HG02759 (cell line): ENCODE measurements around the gene ZC3H7B.
A peak's percentile ranks its signal among the peaks of the same experiment; 100 is the strongest.
"Not testable (repeated sequence)": the region's sequence is repeated elsewhere in the genome, so short reads cannot be mapped to it uniquely, and the experiment has no call there.

Experiments
- ATAC-seq: cut with Tn5 transposase; IDR thresholded peaks from one replicate; pipeline ENCODE4 v1.9.1; 2021; ENCODE audit warnings: mild to moderate bottlenecking, moderate library complexity; ENCODE audit not compliant: unreplicated experiment

Gene ZC3H7B

GRCh38 chr22:41377846-41378245 lies 76.5 kb downstream of the ZC3H7B start:
- ATAC-seq: no peak

GRCh38 chr22:41380993-41381328 lies 79.6 kb downstream of the ZC3H7B start:
- peak; percentile 14 for ATAC-seq

GRCh38 chr22:41381329-41382097 lies 80.2 kb downstream of the ZC3H7B start, which contains the start of gene TEF:
Gene TEF, plus strand, starts transcription at chr22:41381942. Its CDS starts 103 bp downstream, at chr22:41382045.
- peak; percentile 87 for ATAC-seq

GRCh38 chr22:41382098-41382578 lies 80.8 kb downstream of the ZC3H7B start:
- ATAC-seq: peak; percentile 37

- no peak for ATAC-seq
Measured at GRCh38 chr22:41382610-41383009, 81.3 kb downstream of the ZC3H7B start.

- ATAC-seq: no peak
Measured at GRCh38 chr22:41383085-41383484, 81.8 kb downstream of the ZC3H7B start.

GRCh38 chr22:41384128-41384527 lies 82.8 kb downstream of the ZC3H7B start:
- ATAC-seq: no peak

- no peak for ATAC-seq
Measured at GRCh38 chr22:41387341-41387740, 86.0 kb downstream of the ZC3H7B start.

GRCh38 chr22:41394012-41394356 lies 92.7 kb downstream of the ZC3H7B start:
- ATAC-seq: no peak

- no peak for ATAC-seq
Measured at GRCh38 chr22:41395531-41396240, 94.4 kb downstream of the ZC3H7B start.

GRCh38 chr22:41397143-41397811 lies 96.0 kb downstream of the ZC3H7B start:
- no peak for ATAC-seq

- no peak for ATAC-seq
Measured at GRCh38 chr22:41398921-41399320, 97.6 kb downstream of the ZC3H7B start.

- ATAC-seq: no peak
Measured at GRCh38 chr22:41401781-41402648, 100.7 kb downstream of the ZC3H7B start.

- ATAC-seq: not testable (repeated sequence)
Measured at GRCh38 chr22:41402851-41403250, 101.5 kb downstream of the ZC3H7B start.

- peak; percentile 71 for ATAC-seq
Measured at GRCh38 chr22:41403532-41404318, 102.4 kb downstream of the ZC3H7B start.

- peak; percentile 37 for ATAC-seq
Measured at GRCh38 chr22:41405588-41405987, 104.3 kb downstream of the ZC3H7B start.

GRCh38 chr22:41406410-41406809 lies 105.1 kb downstream of the ZC3H7B start:
- no peak for ATAC-seq

- ATAC-seq: no peak
Measured at GRCh38 chr22:41407433-41407832, 106.1 kb downstream of the ZC3H7B start.

GRCh38 chr22:41408665-41409064 lies 107.3 kb downstream of the ZC3H7B start:
- ATAC-seq: no peak
